ENCODE data around the gene RHOXF1. TPM values are rescaled to one million over a fixed set of nuclear protein-coding genes. Genes with fewer than 3 reads are reported as not detected.
"Not testable (repeated sequence)": the region's sequence is repeated elsewhere in the genome, so short reads cannot be mapped to it uniquely, and the experiment has no call there.

Gene RHOXF1
- total RNA-seq, 4 donors from 2014 or later, result 0.82 TPM; not detected in 3

- Histone ChIP-seq H3K9me3 (no peaks in the 10 kb centered on the region), H3K4me1 (no peaks in the 10 kb centered on the region), H3K27me3 (no peaks in the 10 kb centered on the region), H3K36me3 (no peaks in the 10 kb centered on the region), H3K4me3 (no peak overlapping the region), H3K27ac (no peak overlapping the region)
- TF ChIP-seq CTCF (IDR thresholded peaks at IDR 0.05), result no peak
- no peak for TF ChIP-seq POLR2A (IDR thresholded peaks at IDR 0.05)
- intact Hi-C loops (cut with DNase I; ENCODE audit: low total_unique reads), result no loop called here
- DNase-seq, result no peak
Observed at GRCh38 chrX:120090208-120090607, 25.5 kb downstream of the RHOXF1 start.

- intact Hi-C loops (cut with DNase I; ENCODE audit: low total_unique reads), result no loop called here
- H3K4me3 ChIP-seq, result peak overlapping the region in 1 of 2 donors; percentile 14
- H3K36me3 ChIP-seq, result no peaks in the 10 kb centered on the region
- H3K27me3 ChIP-seq, result no peaks in the 10 kb centered on the region
- no peak for TF ChIP-seq POLR2A (IDR thresholded peaks at IDR 0.05)
- no peak for TF ChIP-seq CTCF (IDR thresholded peaks at IDR 0.05)
- H3K4me1 ChIP-seq, result no peaks in the 10 kb centered on the region
- H3K9me3 ChIP-seq, result no peaks in the 10 kb centered on the region
- DNase-seq, result no peak
- peak overlapping the region in 1 of 2 donors; percentile 15 for H3K27ac ChIP-seq
Observed at GRCh38 chrX:120087289-120088017, 28.3 kb downstream of the RHOXF1 start.

GRCh38 chrX:120085553-120086185 is 30.0 kb downstream of the RHOXF1 start:
- H3K36me3 ChIP-seq; DNase-seq; H3K4me1 ChIP-seq; H3K4me3 ChIP-seq; H3K27ac ChIP-seq; H3K9me3 ChIP-seq; intact Hi-C loops (cut with DNase I; ENCODE audit: low total_unique reads); H3K27me3 ChIP-seq: not testable (repeated sequence)

- H3K4me3 ChIP-seq; H3K36me3 ChIP-seq; H3K9me3 ChIP-seq; H3K4me1 ChIP-seq; H3K27me3 ChIP-seq; intact Hi-C loops (cut with DNase I; ENCODE audit: low total_unique reads); DNase-seq; H3K27ac ChIP-seq: not testable (repeated sequence)
Observed at GRCh38 chrX:120077590-120077989, 38.1 kb downstream of the RHOXF1 start, which contains the start of gene RHOXF2B. Gene RHOXF2B (minus strand): TSS chrX:120077690. CDS start chrX:120077552, 138 bp downstream.

GRCh38 chrX:120066169-120066568 is 49.5 kb downstream of the RHOXF1 start:
- H3K27me3 ChIP-seq; H3K27ac ChIP-seq; DNase-seq; H3K9me3 ChIP-seq; H3K4me3 ChIP-seq; H3K36me3 ChIP-seq; H3K4me1 ChIP-seq; intact Hi-C loops (cut with DNase I; ENCODE audit: low total_unique reads): not testable (repeated sequence)

Other genes starting within 250 kb of the RHOXF1 start
- 10 to 100 TPM in 2 of 4 donors, 1 to 10 TPM in 2; 6.2 to 15.1 (median 9.8) TPM for gene RNF113A, start 244.2 kb downstream of the RHOXF1 start, total RNA-seq
- gene NDUFA1, start 244.1 kb downstream of the RHOXF1 start, total RNA-seq, result 100 to 1,000 TPM in 1 of 4 donors, 10 to 100 TPM in 2, 1 to 10 TPM in 1; 5.1 to 112 (median 33.7) TPM
- gene AKAP14, start 220.0 kb downstream of the RHOXF1 start, total RNA-seq, result under 1 TPM in 1 of 4 donors, not detected in 3; 0.97 TPM
- 10 to 100 TPM in 1 of 4 donors, 1 to 10 TPM in 3; 1.5 to 13.7 (median 5.9) TPM for gene NKAP, start 172.2 kb downstream of the RHOXF1 start, total RNA-seq
- not detected for gene RHOXF2B, start 38.2 kb downstream of the RHOXF1 start, total RNA-seq
- not detected for gene RHOXF2, start 42.7 kb upstream of the RHOXF1 start, total RNA-seq
- 10 to 100 TPM in 3 of 4 donors, 1 to 10 TPM in 1; 7.6 to 32.4 (median 12.7) TPM for gene ZBTB33, start 134.9 kb upstream of the RHOXF1 start, total RNA-seq
- gene TMEM255A, start 195.5 kb upstream of the RHOXF1 start, total RNA-seq, result 1 to 10 TPM in 3 of 4 donors, under 1 TPM in 1; 0.51 to 5.7 (median 1.6) TPM
- gene ATP1B4, start 246.2 kb upstream of the RHOXF1 start, total RNA-seq, result not detected